Ecto neural progenitor cell (in vitro differentiated cells): ENCODE measurements around the gene FGF11.
A peak's percentile ranks its signal among the peaks of the same experiment; 100 is the strongest.

ENCODE experiments used
- DNase-seq: peaks from one replicate; pipeline ENCODE4 v3.0.0-alpha.2; 2018; ENCODE audit warnings: low spot score

FGF11 gene

GRCh38 chr17:7439462-7440112, at the start of gene FGF11:
TSS of gene FGF11 (plus strand) at chr17:7439512. CDS start at chr17:7439621, 109 bp downstream.
- no peak for DNase-seq

- DNase-seq = no peak
Observed at GRCh38 chr17:7389924-7390910, 49.1 kb upstream of the FGF11 start.

- no peak for DNase-seq
Observed at GRCh38 chr17:7391307-7391706, 48.0 kb upstream of the FGF11 start.

- peak; percentile 73 for DNase-seq
Observed at GRCh38 chr17:7392696-7393612, 46.4 kb upstream of the FGF11 start.

GRCh38 chr17:7393613-7394451, 45.5 kb upstream of the FGF11 start:
- DNase-seq = peak; percentile 74

GRCh38 chr17:7394452-7395191, 44.7 kb upstream of the FGF11 start, which contains the start of gene PLSCR3:
TSS of gene PLSCR3 (minus strand) at chr17:7394525. CDS start at chr17:7394110, 415 bp downstream.
- peak; percentile 95 for DNase-seq

- DNase-seq = no peak
Observed at GRCh38 chr17:7396147-7396546, 43.2 kb upstream of the FGF11 start.

- DNase-seq = no peak
Observed at GRCh38 chr17:7398612-7399011, 40.7 kb upstream of the FGF11 start.

GRCh38 chr17:7403043-7403726, 36.1 kb upstream of the FGF11 start:
- no peak for DNase-seq

GRCh38 chr17:7403727-7403976, 35.7 kb upstream of the FGF11 start:
- DNase-seq = no peak

- peak; percentile 100 for DNase-seq
Observed at GRCh38 chr17:7403977-7404736, 35.2 kb upstream of the FGF11 start, which contains the start of gene TMEM256. TSS of gene TMEM256 (minus strand) at chr17:7404097. CDS start at chr17:7404084, 13 bp downstream.

- peak; percentile 90 for DNase-seq
Observed at GRCh38 chr17:7404737-7405349, 34.5 kb upstream of the FGF11 start.

- DNase-seq = peak; percentile 77
Observed at GRCh38 chr17:7405350-7406234, 33.7 kb upstream of the FGF11 start.

- no peak for DNase-seq
Observed at GRCh38 chr17:7406235-7406825, 33.0 kb upstream of the FGF11 start.

- no peak for DNase-seq
Observed at GRCh38 chr17:7407082-7407481, 32.2 kb upstream of the FGF11 start.

- no peak for DNase-seq
Observed at GRCh38 chr17:7407485-7408251, 31.6 kb upstream of the FGF11 start, which contains the start of gene NLGN2. TSS of gene NLGN2 (plus strand) at chr17:7407845. CDS start at chr17:7408256, 411 bp downstream.
